ENCODE results near the gene GAN. TPM values are rescaled to one million over a fixed set of nuclear protein-coding genes. Genes with fewer than 3 reads are reported as not detected.

The GAN gene
- total RNA-seq, 2 experiments from 2014 or later = 4.5 to 4.7 TPM

GRCh38 chr16:81273223-81273950 lies 41.4 kb upstream of the GAN start:
- no peak for TF ChIP-seq CTCF (IDR thresholded peaks at IDR 0.05)
- Mint-ChIP-seq H3K4me1 (ENCODE audit: low read depth) (no peaks in the 10 kb centered on the region), H3K9me3 (no peaks in the 10 kb centered on the region), H3K4me3 (no peak overlapping the region), H3K27me3 (peaks cover 6% of the 10 kb centered on the region), H3K36me3 (ENCODE audit: low read depth) (no peaks in the 10 kb centered on the region), H3K27ac (no peak overlapping the region)
- ATAC-seq (ENCODE audit: poor library complexity) (no peak), DNase-seq (no peak)
- no peak overlapping the region for H3K4me3 ChIP-seq (ENCODE audit: low read length)
- no peak overlapping the region for H3K27ac ChIP-seq (ENCODE audit: low read depth in 1 of 2, low read length in 2 of 2)
- no peaks in the 10 kb centered on the region for H3K4me1 ChIP-seq (ENCODE audit: insufficient read depth, low read length)
- CTCF ChIA-PET = no interaction called here
- intact Hi-C loops (cut with DNase I, micrococcal nuclease) = no loop called here
- H3K27me3 ChIP-seq (ENCODE audit: control insufficient read depth in 1 of 2, insufficient read depth in 2 of 2, low read length in 2 of 2) = no peaks in the 10 kb centered on the region
- no peaks in the 10 kb centered on the region for H3K9me3 ChIP-seq (ENCODE audit: control insufficient read depth in 1 of 2, insufficient read depth in 1 of 2, low read length in 2 of 2)
- POLR2A ChIA-PET = no interaction called here
- H3K36me3 ChIP-seq (ENCODE audit: insufficient read depth, low read length) = no peaks in the 10 kb centered on the region

GRCh38 chr16:81275064-81275532 lies 39.7 kb upstream of the GAN start:
- no peak overlapping the region for H3K27ac Mint-ChIP-seq
- no peak overlapping the region for H3K4me3 ChIP-seq (ENCODE audit: low read length)
- no peak overlapping the region for H3K27ac ChIP-seq (ENCODE audit: low read depth in 1 of 2, low read length in 2 of 2)
- peaks cover 6% of the 10 kb centered on the region for H3K27me3 Mint-ChIP-seq
- H3K4me3 Mint-ChIP-seq = no peak overlapping the region
- no peaks in the 10 kb centered on the region for H3K9me3 ChIP-seq (ENCODE audit: control insufficient read depth in 1 of 2, insufficient read depth in 1 of 2, low read length in 2 of 2)
- TF ChIP-seq CTCF (IDR thresholded peaks at IDR 0.05) = no peak
- ChIA-PET CTCF (no interaction called here), POLR2A (no interaction called here)
- H3K9me3 Mint-ChIP-seq = no peaks in the 10 kb centered on the region
- no peaks in the 10 kb centered on the region for H3K27me3 ChIP-seq (ENCODE audit: control insufficient read depth in 1 of 2, insufficient read depth in 2 of 2, low read length in 2 of 2)
- no peaks in the 10 kb centered on the region for H3K4me1 ChIP-seq (ENCODE audit: insufficient read depth, low read length)
- DNase-seq = no peak
- H3K4me1 Mint-ChIP-seq (ENCODE audit: low read depth) = no peaks in the 10 kb centered on the region
- ATAC-seq (ENCODE audit: poor library complexity) = no peak
- intact Hi-C loops (cut with DNase I, micrococcal nuclease) = no loop called here
- no peaks in the 10 kb centered on the region for H3K36me3 ChIP-seq (ENCODE audit: insufficient read depth, low read length)
- no peaks in the 10 kb centered on the region for H3K36me3 Mint-ChIP-seq (ENCODE audit: low read depth)

GRCh38 chr16:81275795-81276194 lies 39.0 kb upstream of the GAN start:
- CTCF ChIA-PET = no interaction called here
- H3K4me1 ChIP-seq (ENCODE audit: insufficient read depth, low read length) = no peaks in the 10 kb centered on the region
- H3K4me3 ChIP-seq (ENCODE audit: low read length) = no peak overlapping the region
- peaks cover 6% of the 10 kb centered on the region for H3K27me3 Mint-ChIP-seq
- H3K27me3 ChIP-seq (ENCODE audit: control insufficient read depth in 1 of 2, insufficient read depth in 2 of 2, low read length in 2 of 2) = no peaks in the 10 kb centered on the region
- TF ChIP-seq CTCF (IDR thresholded peaks at IDR 0.05) = no peak
- no peaks in the 10 kb centered on the region for H3K4me1 Mint-ChIP-seq (ENCODE audit: low read depth)
- no peak overlapping the region for H3K4me3 Mint-ChIP-seq
- POLR2A ChIA-PET = no interaction called here
- no peaks in the 10 kb centered on the region for H3K36me3 ChIP-seq (ENCODE audit: insufficient read depth, low read length)
- no peaks in the 10 kb centered on the region for H3K36me3 Mint-ChIP-seq (ENCODE audit: low read depth)
- ATAC-seq (ENCODE audit: poor library complexity) (no peak), DNase-seq (no peak)
- H3K27ac ChIP-seq (ENCODE audit: low read depth in 1 of 2, low read length in 2 of 2) = no peak overlapping the region
- no peaks in the 10 kb centered on the region for H3K9me3 ChIP-seq (ENCODE audit: control insufficient read depth in 1 of 2, insufficient read depth in 1 of 2, low read length in 2 of 2)
- H3K27ac Mint-ChIP-seq = no peak overlapping the region
- intact Hi-C loops (cut with DNase I, micrococcal nuclease) = no loop called here
- no peaks in the 10 kb centered on the region for H3K9me3 Mint-ChIP-seq
